Measurements from ENCODE around the gene LUZP2.

LUZP2 gene

GRCh38 chr11:24635588-24636290 is 138.9 kb downstream of the LUZP2 start:
- Histone ChIP-seq H3K36me3 (ENCODE audit: insufficient read depth, low read length) (no peaks in the 10 kb centered on the region), H3K27ac (ENCODE audit: low read depth, low read length) (no peak overlapping the region), H3K27me3 (ENCODE audit: control insufficient read depth in 1 of 2, insufficient read depth in 2 of 2, low read length in 2 of 2) (no peaks in the 10 kb centered on the region), H3K9me3 (ENCODE audit: low read length) (no peaks in the 10 kb centered on the region), H3K9ac (ENCODE audit: low read length) (no peak overlapping the region), H3K4me3 (ENCODE audit: low read depth in 1 of 2, low read length in 2 of 2) (no peak overlapping the region), H3K4me1 (ENCODE audit: insufficient read depth, low read length) (no peaks in the 10 kb centered on the region)

- H3K9ac ChIP-seq (ENCODE audit: low read length): no peak overlapping the region
- no peaks in the 10 kb centered on the region for H3K4me1 ChIP-seq (ENCODE audit: insufficient read depth, low read length)
- H3K36me3 ChIP-seq (ENCODE audit: insufficient read depth, low read length): no peaks in the 10 kb centered on the region
- no peak overlapping the region for H3K27ac ChIP-seq (ENCODE audit: low read depth, low read length)
- no peak overlapping the region for H3K4me3 ChIP-seq (ENCODE audit: low read depth in 1 of 2, low read length in 2 of 2)
- H3K27me3 ChIP-seq (ENCODE audit: control insufficient read depth in 1 of 2, insufficient read depth in 2 of 2, low read length in 2 of 2): no peaks in the 10 kb centered on the region
- no peaks in the 10 kb centered on the region for H3K9me3 ChIP-seq (ENCODE audit: low read length)
These were observed 139.4 kb downstream of the LUZP2 start for GRCh38 chr11:24636291-24636629.

- Histone ChIP-seq H3K9me3 (ENCODE audit: low read length) (no peaks in the 10 kb centered on the region), H3K9ac (ENCODE audit: low read length) (no peak overlapping the region), H3K4me3 (ENCODE audit: low read depth in 1 of 2, low read length in 2 of 2) (no peak overlapping the region), H3K27me3 (ENCODE audit: control insufficient read depth in 1 of 2, insufficient read depth in 2 of 2, low read length in 2 of 2) (no peaks in the 10 kb centered on the region), H3K4me1 (ENCODE audit: insufficient read depth, low read length) (no peaks in the 10 kb centered on the region), H3K27ac (ENCODE audit: low read depth, low read length) (no peak overlapping the region), H3K36me3 (ENCODE audit: insufficient read depth, low read length) (no peaks in the 10 kb centered on the region)
These were observed 140.7 kb downstream of the LUZP2 start for GRCh38 chr11:24637520-24637919.

- Histone ChIP-seq H3K27ac (ENCODE audit: low read depth, low read length) (no peak overlapping the region), H3K36me3 (ENCODE audit: insufficient read depth, low read length) (no peaks in the 10 kb centered on the region), H3K9me3 (ENCODE audit: low read length) (no peaks in the 10 kb centered on the region), H3K9ac (ENCODE audit: low read length) (no peak overlapping the region), H3K27me3 (ENCODE audit: control insufficient read depth in 1 of 2, insufficient read depth in 2 of 2, low read length in 2 of 2) (no peaks in the 10 kb centered on the region), H3K4me3 (ENCODE audit: low read depth in 1 of 2, low read length in 2 of 2) (no peak overlapping the region), H3K4me1 (ENCODE audit: insufficient read depth, low read length) (no peaks in the 10 kb centered on the region)
These were observed 145.8 kb downstream of the LUZP2 start for GRCh38 chr11:24642648-24643047.

GRCh38 chr11:24645563-24645962 is 148.7 kb downstream of the LUZP2 start:
- Histone ChIP-seq H3K4me3 (ENCODE audit: low read depth in 1 of 2, low read length in 2 of 2) (no peak overlapping the region), H3K9ac (ENCODE audit: low read length) (no peak overlapping the region), H3K27me3 (ENCODE audit: control insufficient read depth in 1 of 2, insufficient read depth in 2 of 2, low read length in 2 of 2) (no peaks in the 10 kb centered on the region), H3K27ac (ENCODE audit: low read depth, low read length) (no peak overlapping the region), H3K9me3 (ENCODE audit: low read length) (no peaks in the 10 kb centered on the region), H3K4me1 (ENCODE audit: insufficient read depth, low read length) (no peaks in the 10 kb centered on the region), H3K36me3 (ENCODE audit: insufficient read depth, low read length) (no peaks in the 10 kb centered on the region)

- no peaks in the 10 kb centered on the region for H3K9me3 ChIP-seq (ENCODE audit: low read length)
- H3K9ac ChIP-seq (ENCODE audit: low read length): no peak overlapping the region
- H3K4me3 ChIP-seq (ENCODE audit: low read depth in 1 of 2, low read length in 2 of 2): no peak overlapping the region
- H3K36me3 ChIP-seq (ENCODE audit: insufficient read depth, low read length): no peaks in the 10 kb centered on the region
- H3K27me3 ChIP-seq (ENCODE audit: control insufficient read depth in 1 of 2, insufficient read depth in 2 of 2, low read length in 2 of 2): no peaks in the 10 kb centered on the region
- no peak overlapping the region for H3K27ac ChIP-seq (ENCODE audit: low read depth, low read length)
- H3K4me1 ChIP-seq (ENCODE audit: insufficient read depth, low read length): no peaks in the 10 kb centered on the region
These were observed 155.0 kb downstream of the LUZP2 start for GRCh38 chr11:24651873-24652272.

GRCh38 chr11:24653901-24654300 is 157.0 kb downstream of the LUZP2 start:
- Histone ChIP-seq H3K4me1 (ENCODE audit: insufficient read depth, low read length) (no peaks in the 10 kb centered on the region), H3K9me3 (ENCODE audit: low read length) (no peaks in the 10 kb centered on the region), H3K27ac (ENCODE audit: low read depth, low read length) (no peak overlapping the region), H3K4me3 (ENCODE audit: low read depth in 1 of 2, low read length in 2 of 2) (no peak overlapping the region), H3K36me3 (ENCODE audit: insufficient read depth, low read length) (no peaks in the 10 kb centered on the region), H3K9ac (ENCODE audit: low read length) (no peak overlapping the region), H3K27me3 (ENCODE audit: control insufficient read depth in 1 of 2, insufficient read depth in 2 of 2, low read length in 2 of 2) (no peaks in the 10 kb centered on the region)

- Histone ChIP-seq H3K27ac (ENCODE audit: low read depth, low read length) (no peak overlapping the region), H3K27me3 (ENCODE audit: control insufficient read depth in 1 of 2, insufficient read depth in 2 of 2, low read length in 2 of 2) (no peaks in the 10 kb centered on the region), H3K4me1 (ENCODE audit: insufficient read depth, low read length) (no peaks in the 10 kb centered on the region), H3K36me3 (ENCODE audit: insufficient read depth, low read length) (no peaks in the 10 kb centered on the region), H3K4me3 (ENCODE audit: low read depth in 1 of 2, low read length in 2 of 2) (no peak overlapping the region), H3K9ac (ENCODE audit: low read length) (no peak overlapping the region), H3K9me3 (ENCODE audit: low read length) (no peaks in the 10 kb centered on the region)
These were observed 164.5 kb downstream of the LUZP2 start for GRCh38 chr11:24661331-24661730.

- Histone ChIP-seq H3K27me3 (ENCODE audit: control insufficient read depth in 1 of 2, insufficient read depth in 2 of 2, low read length in 2 of 2) (no peaks in the 10 kb centered on the region), H3K4me1 (ENCODE audit: insufficient read depth, low read length) (no peaks in the 10 kb centered on the region), H3K4me3 (ENCODE audit: low read depth in 1 of 2, low read length in 2 of 2) (no peak overlapping the region), H3K9ac (ENCODE audit: low read length) (no peak overlapping the region), H3K36me3 (ENCODE audit: insufficient read depth, low read length) (no peaks in the 10 kb centered on the region), H3K27ac (ENCODE audit: low read depth, low read length) (no peak overlapping the region), H3K9me3 (ENCODE audit: low read length) (no peaks in the 10 kb centered on the region)
These were observed 167.5 kb downstream of the LUZP2 start for GRCh38 chr11:24664399-24664798.

- no peaks in the 10 kb centered on the region for H3K36me3 ChIP-seq (ENCODE audit: insufficient read depth, low read length)
- no peak overlapping the region for H3K4me3 ChIP-seq (ENCODE audit: low read depth in 1 of 2, low read length in 2 of 2)
- no peaks in the 10 kb centered on the region for H3K4me1 ChIP-seq (ENCODE audit: insufficient read depth, low read length)
- no peak overlapping the region for H3K27ac ChIP-seq (ENCODE audit: low read depth, low read length)
- H3K9ac ChIP-seq (ENCODE audit: low read length): no peak overlapping the region
- no peaks in the 10 kb centered on the region for H3K27me3 ChIP-seq (ENCODE audit: control insufficient read depth in 1 of 2, insufficient read depth in 2 of 2, low read length in 2 of 2)
- H3K9me3 ChIP-seq (ENCODE audit: low read length): no peaks in the 10 kb centered on the region
These were observed 170.6 kb downstream of the LUZP2 start for GRCh38 chr11:24667353-24667968.

- Histone ChIP-seq H3K4me1 (ENCODE audit: insufficient read depth, low read length) (no peaks in the 10 kb centered on the region), H3K27me3 (ENCODE audit: control insufficient read depth in 1 of 2, insufficient read depth in 2 of 2, low read length in 2 of 2) (no peaks in the 10 kb centered on the region), H3K4me3 (ENCODE audit: low read depth in 1 of 2, low read length in 2 of 2) (no peak overlapping the region), H3K9ac (ENCODE audit: low read length) (no peak overlapping the region), H3K9me3 (ENCODE audit: low read length) (no peaks in the 10 kb centered on the region), H3K36me3 (ENCODE audit: insufficient read depth, low read length) (no peaks in the 10 kb centered on the region), H3K27ac (ENCODE audit: low read depth, low read length) (no peak overlapping the region)
These were observed 182.0 kb downstream of the LUZP2 start for GRCh38 chr11:24678703-24679348.

All from muscle layer of colon (tissue), 2 donors.